ENCODE measurements around the gene ALOX15B. TPM values are rescaled to one million over a fixed set of nuclear protein-coding genes. Genes with fewer than 3 reads are reported as not detected.

ALOX15B gene
- total RNA-seq, 1 experiment from 2014 or later: not detected

- DNase-seq (ENCODE audit: low read depth): no peak
Observed at GRCh38 chr17:8080208-8080798, 41.4 kb downstream of the ALOX15B start.

- DNase-seq (ENCODE audit: low read depth): no peak
Observed at GRCh38 chr17:8080799-8081219, 42.0 kb downstream of the ALOX15B start.

DNA sequence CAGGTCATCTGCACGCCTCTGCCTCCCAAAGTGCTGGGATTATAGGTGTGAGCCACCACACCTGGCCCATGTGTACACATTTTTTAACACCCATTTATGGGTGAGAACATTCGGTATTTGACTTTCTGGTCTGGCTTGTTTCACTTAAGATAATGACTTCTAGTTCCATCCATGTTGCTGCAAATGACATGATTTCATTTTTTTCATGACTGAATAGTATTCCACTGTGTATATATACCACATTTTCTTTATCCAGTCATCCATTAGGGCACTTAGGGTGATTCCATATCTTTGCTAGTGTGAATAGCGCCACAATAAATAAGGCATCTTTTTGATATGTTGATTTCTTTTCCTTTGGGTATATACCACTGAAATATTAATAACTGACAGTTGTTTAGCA, 43.0 kb downstream of the ALOX15B start:
- DNase-seq (ENCODE audit: low read depth): no peak

DNA sequence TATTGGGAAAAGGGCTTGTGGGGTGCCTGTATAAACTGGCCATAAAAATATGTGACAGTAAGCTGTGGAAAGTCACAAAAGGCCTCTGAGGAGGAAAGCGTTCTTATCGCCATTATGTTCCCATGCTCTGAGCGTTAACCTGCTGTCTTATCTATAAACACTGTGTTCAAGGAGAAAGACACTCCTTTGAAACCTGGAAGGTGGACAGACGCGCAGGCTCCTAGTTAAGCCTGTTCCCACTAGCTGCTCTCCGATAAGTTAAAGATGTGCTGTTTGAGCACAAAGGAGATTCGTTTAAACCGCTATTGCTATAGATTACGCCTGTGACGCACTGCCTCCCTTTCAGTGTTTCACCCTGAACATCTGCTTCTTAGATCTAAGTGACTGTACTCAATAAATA, 43.4 kb downstream of the ALOX15B start:
- no peak for DNase-seq (ENCODE audit: low read depth)

DNA sequence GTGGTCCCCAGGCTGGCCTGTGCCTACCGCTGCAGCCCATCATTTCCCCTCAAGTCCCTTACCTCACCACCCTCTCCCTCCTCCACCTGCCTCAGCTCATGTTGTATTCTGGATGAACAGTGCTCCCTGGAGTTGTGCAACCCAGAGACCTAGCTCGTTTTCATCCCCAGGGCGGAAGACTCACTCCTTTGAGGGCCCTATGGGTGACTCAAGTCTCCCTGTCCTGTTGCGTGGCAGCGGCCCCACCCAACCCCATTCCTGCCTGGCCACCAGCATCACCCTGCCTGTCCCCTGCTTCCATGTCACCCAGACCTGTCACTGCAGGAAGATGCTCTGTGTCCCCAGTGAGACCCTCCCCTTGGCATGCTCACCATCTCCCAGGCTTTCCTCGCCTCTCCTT, 45.4 kb downstream of the ALOX15B start:
- no peak for DNase-seq (ENCODE audit: low read depth)

- DNase-seq (ENCODE audit: low read depth): no peak
Observed at GRCh38 chr17:8087075-8087951, 48.5 kb downstream of the ALOX15B start, which contains the start of gene ALOX12B. ALOX12B (minus strand) TSS chr17:8087716; CDS start chr17:8087442, 274 bp downstream.

GRCh38 chr17:8087952-8088230, 49.0 kb downstream of the ALOX15B start:
- no peak for DNase-seq (ENCODE audit: low read depth)

DNA sequence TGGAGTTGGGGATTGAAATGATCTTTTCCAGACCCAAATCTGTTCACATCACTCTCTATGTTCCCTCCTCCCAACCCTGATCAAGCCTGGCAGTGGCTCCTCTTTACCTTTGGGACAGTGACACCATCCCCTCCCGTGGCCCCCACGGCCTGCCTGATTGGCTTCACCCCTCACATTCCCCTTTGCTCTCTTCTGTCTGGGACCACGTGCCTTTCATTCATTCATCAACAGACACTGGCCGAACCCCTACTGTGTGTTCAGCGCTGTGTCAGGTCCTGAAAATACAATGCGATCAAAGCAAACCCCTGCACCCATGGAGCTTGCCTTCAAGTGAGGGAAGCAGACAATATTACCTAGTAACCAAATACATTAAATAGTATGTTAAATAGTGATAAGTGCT, 50.9 kb downstream of the ALOX15B start:
- DNase-seq (ENCODE audit: low read depth): no peak

DNA sequence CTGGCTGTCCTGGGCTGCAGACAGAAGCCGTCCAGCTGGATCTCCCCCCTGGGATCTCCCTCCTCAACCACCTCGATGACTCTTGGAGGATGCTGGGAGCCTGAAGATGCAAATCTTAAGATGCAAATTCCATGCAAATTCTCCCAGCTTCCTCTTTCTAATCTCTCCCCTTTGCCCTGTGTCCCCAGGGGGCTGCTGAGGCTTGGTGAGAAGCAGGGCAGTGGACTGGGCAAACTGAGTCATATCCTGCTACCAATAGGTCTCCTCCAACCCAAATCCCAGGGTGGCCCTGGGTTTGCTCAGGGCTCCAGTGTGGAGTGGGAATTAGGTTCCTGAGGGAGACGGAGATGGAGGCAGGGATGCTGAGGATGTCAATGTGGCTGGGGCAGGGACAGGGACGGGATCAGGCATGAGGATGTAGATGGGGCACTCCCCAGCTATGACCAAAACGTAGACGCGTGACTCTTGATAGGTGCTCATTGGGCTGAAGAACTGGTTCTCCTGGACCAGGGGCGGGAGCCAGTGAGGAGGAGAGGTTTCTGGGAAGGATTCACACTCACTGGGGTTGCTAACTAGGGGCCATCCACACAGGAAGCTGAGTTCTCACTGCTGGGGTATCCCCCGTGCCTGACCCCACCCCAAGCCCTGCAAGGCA, 52.3 kb downstream of the ALOX15B start:
- peak; percentile 18 for DNase-seq (ENCODE audit: low read depth)

DNA sequence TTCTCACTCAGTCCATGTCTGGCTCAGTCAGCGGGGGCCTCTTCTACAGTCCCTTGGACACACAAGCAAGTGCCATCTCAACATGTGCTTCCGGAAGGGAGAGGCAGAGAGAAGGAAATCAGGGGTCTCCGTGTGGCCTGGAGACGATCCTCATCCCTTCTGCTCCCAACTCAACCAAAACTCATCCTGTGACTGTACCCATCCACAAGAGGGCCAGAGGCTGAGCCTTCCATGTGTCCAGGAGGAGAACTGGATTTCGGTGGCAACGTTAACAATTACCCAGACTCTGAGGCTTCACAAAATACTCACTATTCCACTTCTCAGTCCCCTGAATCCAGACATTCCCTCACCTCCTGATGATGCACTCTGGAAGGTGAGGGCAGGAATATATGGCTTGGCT, 56.5 kb downstream of the ALOX15B start:
- DNase-seq (ENCODE audit: low read depth): no peak

DNA sequence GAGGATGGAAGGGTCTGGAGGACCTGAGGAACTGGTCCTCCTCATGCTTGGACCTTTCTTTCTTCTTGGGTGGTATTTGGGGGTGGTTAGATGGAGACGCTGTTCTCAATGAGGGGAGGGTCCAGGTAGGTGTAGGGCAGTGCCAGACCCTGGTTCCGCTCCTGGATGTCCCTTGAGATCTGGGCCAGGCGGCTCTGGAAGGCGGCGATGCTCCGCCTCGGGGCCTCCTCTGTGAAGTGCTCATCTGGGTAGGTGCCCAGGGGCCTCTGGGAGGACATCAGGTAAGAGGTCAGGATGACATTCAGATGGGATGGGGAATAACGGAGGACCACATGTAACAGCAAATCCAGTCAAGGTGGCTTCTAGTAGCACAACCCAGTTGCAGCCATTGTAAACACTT, 57.7 kb downstream of the ALOX15B start:
- DNase-seq (ENCODE audit: low read depth): no peak

Other genes with a start within 250 kb of the ALOX15B start
- 0.11 and 0.60 TPM in 2 replicates for gene KDM6B, start 204.8 kb upstream of the ALOX15B start, total RNA-seq (2014; rRNA removed; shearing (Covaris generic))
- gene TMEM88, start 184.0 kb upstream of the ALOX15B start, total RNA-seq (2014; rRNA removed; shearing (Covaris generic)): 0.46 TPM in 1 of 2 replicates, not detected in the other
- gene NAA38, start 181.5 kb upstream of the ALOX15B start, total RNA-seq (2014; rRNA removed; shearing (Covaris generic)): 99.2 and 136 TPM in 2 replicates
- gene CYB5D1, start 181.1 kb upstream of the ALOX15B start, total RNA-seq (2014; rRNA removed; shearing (Covaris generic)): 5.5 and 6.7 TPM in 2 replicates
- 27.5 and 31.8 TPM in 2 replicates for gene CHD3, start 150.3 kb upstream of the ALOX15B start, total RNA-seq (2014; rRNA removed; shearing (Covaris generic))
- 0.54 and 1.6 TPM in 2 replicates for gene RNF227, start 122.8 kb upstream of the ALOX15B start, total RNA-seq (2014; rRNA removed; shearing (Covaris generic))
- 0.29 and 2.5 TPM in 2 replicates for gene KCNAB3, start 109.2 kb upstream of the ALOX15B start, total RNA-seq (2014; rRNA removed; shearing (Covaris generic))
- gene TRAPPC1, start 107.1 kb upstream of the ALOX15B start, total RNA-seq (2014; rRNA removed; shearing (Covaris generic)): 5.4 and 13.1 TPM in 2 replicates
- 14.9 and 22.0 TPM in 2 replicates for gene CNTROB, start 106.9 kb upstream of the ALOX15B start, total RNA-seq (2014; rRNA removed; shearing (Covaris generic))
- under 0.01 TPM in 1 of 2 replicates, not detected in the other for gene GUCY2D, start 36.4 kb upstream of the ALOX15B start, total RNA-seq (2014; rRNA removed; shearing (Covaris generic))
- gene ALOX12B, start 48.7 kb downstream of the ALOX15B start, total RNA-seq (2014; rRNA removed; shearing (Covaris generic)): not detected in 2 replicates
- gene ALOXE3, start 79.5 kb downstream of the ALOX15B start, total RNA-seq (2014; rRNA removed; shearing (Covaris generic)): 0.03 TPM in 1 of 2 replicates, not detected in the other
- 0.40 and 0.92 TPM in 2 replicates for gene HES7, start 85.0 kb downstream of the ALOX15B start, total RNA-seq (2014; rRNA removed; shearing (Covaris generic))
- 0.74 and 1.9 TPM in 2 replicates for gene PER1, start 113.3 kb downstream of the ALOX15B start, total RNA-seq (2014; rRNA removed; shearing (Covaris generic))
- 2.7 and 3.5 TPM in 2 replicates for gene VAMP2, start 123.9 kb downstream of the ALOX15B start, total RNA-seq (2014; rRNA removed; shearing (Covaris generic))
- 23.4 TPM in 2 replicates for gene TMEM107, start 137.3 kb downstream of the ALOX15B start, total RNA-seq (2014; rRNA removed; shearing (Covaris generic))
- 3.3 and 3.6 TPM in 2 replicates for gene BORCS6, start 151.1 kb downstream of the ALOX15B start, total RNA-seq (2014; rRNA removed; shearing (Covaris generic))
- gene AURKB, start 171.5 kb downstream of the ALOX15B start, total RNA-seq (2014; rRNA removed; shearing (Covaris generic)): 105 and 136 TPM in 2 replicates
- gene CTC1, start 209.0 kb downstream of the ALOX15B start, total RNA-seq (2014; rRNA removed; shearing (Covaris generic)): 1.7 and 1.8 TPM in 2 replicates
- gene PFAS, start 210.2 kb downstream of the ALOX15B start, total RNA-seq (2014; rRNA removed; shearing (Covaris generic)): 35.1 and 37.1 TPM in 2 replicates
- gene RANGRF, start 249.6 kb downstream of the ALOX15B start, total RNA-seq (2014; rRNA removed; shearing (Covaris generic)): 6.9 and 10.6 TPM in 2 replicates

Measured in Daoy (cell line).